Neural progenitor cell (in vitro differentiated cells): ENCODE data around the gene KRTAP10-3. TPM values are rescaled to one million over a fixed set of nuclear protein-coding genes. Genes with fewer than 3 reads are reported as not detected.

Experiments used
- DNase-seq: peaks from one replicate; pipeline ENCODE4 v3.0.0-alpha.2; 2016; ENCODE audit warnings: low spot score
- H2AFZ ChIP-seq: fragments of 200-600 bp; sonication (generic); replicated peaks from 2 replicates; pipeline ENCODE4 v1.6.1; 2016; ENCODE audit warnings: antibody characterized with exemption
- H3F3A ChIP-seq: fragments of 200-600 bp; sonication (generic); 2 replicates; pipeline ENCODE4 v1.6.1; 2016; ENCODE audit warnings: antibody characterized with exemption, low read depth
- H3K27ac ChIP-seq: fragments of 200-600 bp; sonication (generic); 2 replicates; pipeline ENCODE4 v1.5.1; 2016; ENCODE audit warnings: mild to moderate bottlenecking
- H3K27me3 ChIP-seq: fragments of 200-600 bp; sonication (generic); 2 replicates; pipeline ENCODE4 v1.6.1; 2016; ENCODE audit warnings: mild to moderate bottlenecking, moderate library complexity
- H3K36me3 ChIP-seq: fragments of 200-600 bp; sonication (generic); 2 replicates; pipeline ENCODE4 v1.5.1; 2016
- H3K4me1 ChIP-seq: fragments of 200-600 bp; sonication (generic); 2 replicates; pipeline ENCODE4 v1.6.1; 2016; ENCODE audit warnings: mixed run types
- H3K4me2 ChIP-seq: fragments of 200-600 bp; sonication (generic); 2 replicates; pipeline ENCODE4 v1.6.1; 2016
- H3K4me3 ChIP-seq: fragments of 200-600 bp; sonication (generic); 2 replicates; pipeline ENCODE4 v1.5.1; 2016
- H3K79me2 ChIP-seq: fragments of 200-600 bp; sonication (generic); 2 replicates; pipeline ENCODE4 v1.6.1; 2016; ENCODE audit warnings: low read depth
- H3K9ac ChIP-seq: fragments of 200-600 bp; sonication (generic); 2 replicates; pipeline ENCODE4 v1.6.1; 2016
- H3K9me3 ChIP-seq: fragments of 200-600 bp; sonication (generic); 2 replicates; pipeline ENCODE4 v1.5.1; 2016; ENCODE audit warnings: low read depth
- H4K20me1 ChIP-seq: fragments of 200-600 bp; sonication (generic); 2 replicates; pipeline ENCODE4 v1.6.1; 2016; ENCODE audit warnings: low read depth
- H3K27ac Mint-ChIP-seq: 3 replicates; pipeline ENCODE4 v1.8.0; 2021; ENCODE audit warnings: mixed read lengths
- H3K27me3 Mint-ChIP-seq: 2 replicates; pipeline ENCODE4 v1.8.0; 2022; ENCODE audit warnings: low read depth, mild to moderate bottlenecking, inconsistent platforms, moderate library complexity, mixed read lengths; ENCODE audit not compliant: insufficient read depth
- H3K36me3 Mint-ChIP-seq: 3 replicates; pipeline ENCODE4 v1.8.0; 2021; ENCODE audit warnings: mixed read lengths
- H3K4me1 Mint-ChIP-seq: 3 replicates; pipeline ENCODE4 v1.8.0; 2021; ENCODE audit warnings: mixed read lengths
- H3K4me3 Mint-ChIP-seq: 3 replicates; pipeline ENCODE4 v1.8.0; 2021; ENCODE audit warnings: mild to moderate bottlenecking, moderate library complexity, mixed read lengths
- H3K9me3 Mint-ChIP-seq: 3 replicates; pipeline ENCODE4 v1.8.0; 2020; ENCODE audit warnings: mixed read lengths
- EZH2 ChIP-seq: fragments of 200-600 bp; sonication (generic); IDR thresholded peaks from 2 replicates; pipeline ENCODE4 v1.6.1; 2017; ENCODE audit warnings: antibody characterized with exemption, mild to moderate bottlenecking, moderate library complexity
- EZH2phosphoT487 ChIP-seq: fragments of 200-600 bp; sonication (generic); IDR thresholded peaks from 2 replicates; pipeline ENCODE4 v1.6.1; 2017; ENCODE audit warnings: antibody characterized with exemption
- total RNA-seq: library from RNA; depleted of rRNA; stranded (reverse); fragments of >200 nt; gene quantifications from 2 replicates; pipeline ENCODE4 v1.2.3, GENCODE V29; 2015; ENCODE audit warnings: low replicate concordance
- TF ChIP-seq, protein P1 (sequence below): fragments of 200-600 bp; sonication (generic); IDR thresholded peaks from 2 replicates; pipeline ENCODE4 v1.5.1; 2017; ENCODE audit warnings: antibody characterized with exemption, mild to moderate bottlenecking

The KRTAP10-3 gene
- total RNA-seq, 1 donor from 2014 or later, result not detected

- Histone ChIP-seq H3K9ac (no peak overlapping the region), H3K4me1 (peaks cover 7% of the 10 kb centered on the region), H3K27me3 (no peaks in the 10 kb centered on the region), H2AFZ (no peak overlapping the region), H3K27ac (no peak overlapping the region), H3K79me2 (no peaks in the 10 kb centered on the region), H3K4me2 (no peak overlapping the region), H3K9me3 (no peaks in the 10 kb centered on the region), H4K20me1 (no peaks in the 10 kb centered on the region), H3F3A (no peaks in the 10 kb centered on the region), H3K4me3 (no peak overlapping the region), H3K36me3 (no peaks in the 10 kb centered on the region)
- Mint-ChIP-seq H3K4me1 (peaks cover 7% of the 10 kb centered on the region), H3K36me3 (no peaks in the 10 kb centered on the region), H3K4me3 (peak overlapping the region; percentile 48), H3K9me3 (no peaks in the 10 kb centered on the region), H3K27ac (no peak overlapping the region), H3K27me3 (peaks cover 4% of the 10 kb centered on the region)
- no peak for TF ChIP-seq EZH2
- TF ChIP-seq EZH2phosphoT487, result no peak
- TF ChIP-seq, protein P1, sequence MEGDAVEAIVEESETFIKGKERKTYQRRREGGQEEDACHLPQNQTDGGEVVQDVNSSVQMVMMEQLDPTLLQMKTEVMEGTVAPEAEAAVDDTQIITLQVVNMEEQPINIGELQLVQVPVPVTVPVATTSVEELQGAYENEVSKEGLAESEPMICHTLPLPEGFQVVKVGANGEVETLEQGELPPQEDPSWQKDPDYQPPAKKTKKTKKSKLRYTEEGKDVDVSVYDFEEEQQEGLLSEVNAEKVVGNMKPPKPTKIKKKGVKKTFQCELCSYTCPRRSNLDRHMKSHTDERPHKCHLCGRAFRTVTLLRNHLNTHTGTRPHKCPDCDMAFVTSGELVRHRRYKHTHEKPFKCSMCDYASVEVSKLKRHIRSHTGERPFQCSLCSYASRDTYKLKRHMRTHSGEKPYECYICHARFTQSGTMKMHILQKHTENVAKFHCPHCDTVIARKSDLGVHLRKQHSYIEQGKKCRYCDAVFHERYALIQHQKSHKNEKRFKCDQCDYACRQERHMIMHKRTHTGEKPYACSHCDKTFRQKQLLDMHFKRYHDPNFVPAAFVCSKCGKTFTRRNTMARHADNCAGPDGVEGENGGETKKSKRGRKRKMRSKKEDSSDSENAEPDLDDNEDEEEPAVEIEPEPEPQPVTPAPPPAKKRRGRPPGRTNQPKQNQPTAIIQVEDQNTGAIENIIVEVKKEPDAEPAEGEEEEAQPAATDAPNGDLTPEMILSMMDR, result no peak
- DNase-seq, result no peak
Observed at GRCh38 chr21:44508711-44509445, 49.7 kb downstream of the KRTAP10-3 start.

- H2AFZ ChIP-seq, result no peak overlapping the region
- H3K9ac ChIP-seq, result no peak overlapping the region
- H3K27ac ChIP-seq, result no peak overlapping the region
- no peak overlapping the region for H3K4me2 ChIP-seq
- DNase-seq, result no peak
- no peaks in the 10 kb centered on the region for H3K36me3 ChIP-seq
- H3K27me3 ChIP-seq, result no peaks in the 10 kb centered on the region
- H3F3A ChIP-seq, result no peaks in the 10 kb centered on the region
- H3K4me3 ChIP-seq, result no peak overlapping the region
- no peak for TF ChIP-seq EZH2
- TF ChIP-seq, protein P1, result no peak
- no peak for TF ChIP-seq EZH2phosphoT487
- H3K79me2 ChIP-seq, result no peaks in the 10 kb centered on the region
- Mint-ChIP-seq H3K9me3 (no peaks in the 10 kb centered on the region), H3K4me1 (peaks cover 7% of the 10 kb centered on the region), H3K4me3 (no peak overlapping the region), H3K27ac (no peak overlapping the region), H3K27me3 (peaks cover 2% of the 10 kb centered on the region), H3K36me3 (no peaks in the 10 kb centered on the region)
- H3K9me3 ChIP-seq, result no peaks in the 10 kb centered on the region
- H3K4me1 ChIP-seq, result peaks cover 7% of the 10 kb centered on the region
- no peaks in the 10 kb centered on the region for H4K20me1 ChIP-seq
Observed at GRCh38 chr21:44508426-44508710, 50.2 kb downstream of the KRTAP10-3 start.

Other genes with a start within 250 kb of the KRTAP10-3 start
- 7.5 and 17.9 TPM in 2 replicates for gene CFAP410, start 219.4 kb downstream of the KRTAP10-3 start, total RNA-seq
- gene TRPM2, start 205.2 kb downstream of the KRTAP10-3 start, total RNA-seq, result 0.28 TPM in 1 of 2 replicates, not detected in the other
- gene LRRC3, start 103.3 kb downstream of the KRTAP10-3 start, total RNA-seq, result 2.5 and 4.9 TPM in 2 replicates
- gene KRTAP10-1, start 18.6 kb downstream of the KRTAP10-3 start, total RNA-seq, result not detected in 2 replicates
- not detected in 2 replicates for gene KRTAP10-2, start 7.3 kb downstream of the KRTAP10-3 start, total RNA-seq
- not detected in 2 replicates for gene KRTAP10-4, start 14.9 kb upstream of the KRTAP10-3 start, total RNA-seq
- not detected in 2 replicates for gene KRTAP10-5, start 21.8 kb upstream of the KRTAP10-3 start, total RNA-seq
- not detected in 2 replicates for gene KRTAP10-6, start 33.7 kb upstream of the KRTAP10-3 start, total RNA-seq
- not detected in 2 replicates for gene KRTAP10-7, start 41.8 kb upstream of the KRTAP10-3 start, total RNA-seq
- gene KRTAP10-8, start 53.3 kb upstream of the KRTAP10-3 start, total RNA-seq, result not detected in 2 replicates
- gene KRTAP10-9, start 68.3 kb upstream of the KRTAP10-3 start, total RNA-seq, result not detected in 2 replicates
- gene KRTAP10-10, start 78.6 kb upstream of the KRTAP10-3 start, total RNA-seq, result not detected in 2 replicates
- not detected in 2 replicates for gene KRTAP10-11, start 87.6 kb upstream of the KRTAP10-3 start, total RNA-seq
- gene KRTAP12-4, start 95.9 kb upstream of the KRTAP10-3 start, total RNA-seq, result not detected in 2 replicates
- not detected in 2 replicates for gene KRTAP12-3, start 99.1 kb upstream of the KRTAP10-3 start, total RNA-seq
- gene KRTAP12-2, start 108.1 kb upstream of the KRTAP10-3 start, total RNA-seq, result not detected in 2 replicates
- gene KRTAP12-1, start 123.4 kb upstream of the KRTAP10-3 start, total RNA-seq, result not detected in 2 replicates
- not detected in 2 replicates for gene KRTAP10-12, start 138.4 kb upstream of the KRTAP10-3 start, total RNA-seq
- not detected in 2 replicates for gene TSPEAR, start 152.8 kb upstream of the KRTAP10-3 start, total RNA-seq
- 76.7 and 83.1 TPM in 2 replicates for gene UBE2G2, start 243.0 kb upstream of the KRTAP10-3 start, total RNA-seq